RKO (cell line): Measurements from ENCODE around the gene CADM2.
"Not testable (repeated sequence)": the region's sequence is repeated elsewhere in the genome, so short reads cannot be mapped to it uniquely, and the experiment has no call there.

Source experiments
- DNase-seq: peaks from one replicate; pipeline ENCODE4 v3.0.0-alpha.2; 2016; ENCODE audit warnings: low spot score

Gene CADM2

DNA sequence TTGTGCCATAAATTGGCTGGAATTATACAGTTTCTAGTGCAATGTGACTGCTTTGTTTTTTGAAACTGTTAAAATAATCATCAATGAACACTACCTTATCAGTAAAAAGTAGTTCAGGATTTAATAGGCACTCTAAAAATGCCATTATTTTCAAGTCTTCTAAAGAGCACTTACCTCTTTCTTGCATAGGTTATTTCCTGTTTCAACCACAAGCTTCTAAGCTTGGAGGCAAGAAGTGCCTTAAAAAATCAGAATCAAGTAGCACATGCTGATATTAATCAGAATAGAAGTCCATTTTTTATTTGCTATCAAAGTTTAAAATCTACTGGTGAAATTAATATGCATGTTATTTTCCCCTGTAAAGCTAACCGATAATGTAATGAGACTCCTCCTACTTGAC, 991.6 kb downstream of the CADM2 start:
- DNase-seq: no peak

DNA sequence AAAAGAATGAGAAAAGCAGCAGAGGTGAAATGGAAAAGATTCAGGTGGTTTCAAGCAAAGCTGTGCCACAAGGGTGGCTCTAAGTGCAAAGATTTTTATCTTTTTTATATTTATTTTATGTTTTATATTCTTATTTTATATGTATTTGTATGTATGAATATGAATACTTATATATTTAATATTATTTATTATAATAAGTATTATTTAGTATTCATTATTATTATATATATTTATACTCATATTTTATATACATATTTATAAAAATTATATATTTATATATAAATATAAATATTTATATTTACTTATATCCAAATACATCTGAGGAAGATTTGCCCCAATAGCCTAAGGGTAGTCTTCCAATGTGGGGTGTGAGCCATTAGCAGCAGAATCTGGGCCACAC, 1002.0 kb downstream of the CADM2 start:
- no peak for DNase-seq

DNA sequence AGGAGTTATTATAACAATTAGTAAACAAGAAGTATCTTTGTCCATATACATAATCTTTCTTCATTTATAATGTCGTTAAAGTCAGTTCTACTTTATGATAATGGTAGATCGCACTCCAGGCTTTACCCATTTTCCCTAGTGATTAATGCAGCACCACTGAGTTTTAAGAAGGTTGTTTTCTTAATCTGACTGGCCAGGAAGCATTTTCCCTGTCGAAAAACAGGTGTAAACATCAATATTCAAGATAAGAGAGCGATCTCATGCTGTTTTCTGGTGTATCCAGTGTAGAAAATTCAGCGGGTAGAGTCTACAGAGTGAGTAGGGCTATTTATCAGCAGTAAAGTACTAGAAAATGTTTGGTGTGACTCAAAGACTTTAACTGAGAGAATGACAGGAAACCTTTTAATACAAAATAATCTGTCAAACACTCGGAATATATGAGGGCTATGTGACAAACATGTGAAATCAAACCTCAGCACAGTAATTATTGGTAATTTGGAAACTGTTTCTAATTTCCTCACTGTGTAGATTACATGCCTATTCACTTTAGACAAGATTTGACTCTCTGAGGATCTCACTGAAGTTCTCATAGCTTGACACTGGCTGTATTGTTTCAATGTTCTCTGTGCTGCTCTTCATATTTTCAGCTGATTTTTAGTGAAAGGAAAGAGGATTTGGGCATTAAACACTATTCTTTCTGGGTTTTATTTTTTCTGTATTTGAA, 1019.0 kb downstream of the CADM2 start:
- no peak for DNase-seq

GRCh38 chr3:85979034-85979433, 1020.2 kb downstream of the CADM2 start:
- DNase-seq: no peak

DNA sequence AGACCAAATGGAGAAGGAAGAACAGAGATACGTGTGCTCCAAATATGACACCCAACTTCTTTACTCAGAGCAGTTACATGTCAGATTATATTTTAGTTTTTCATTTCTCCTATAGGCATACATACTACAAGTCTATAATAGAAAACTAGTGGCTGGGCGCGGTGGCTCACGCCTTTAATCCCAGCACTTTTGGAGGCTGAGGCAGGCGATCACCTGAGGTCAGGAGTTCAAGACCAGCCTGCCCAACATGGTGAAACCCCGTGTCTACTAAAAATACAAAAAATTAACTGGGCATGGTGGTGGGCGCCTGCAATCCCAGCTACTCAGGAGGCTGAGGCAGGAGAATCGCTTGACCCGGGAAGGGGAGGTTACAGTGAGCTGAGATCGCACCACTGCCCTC, 1030.8 kb downstream of the CADM2 start:
- not testable (repeated sequence) for DNase-seq

DNA sequence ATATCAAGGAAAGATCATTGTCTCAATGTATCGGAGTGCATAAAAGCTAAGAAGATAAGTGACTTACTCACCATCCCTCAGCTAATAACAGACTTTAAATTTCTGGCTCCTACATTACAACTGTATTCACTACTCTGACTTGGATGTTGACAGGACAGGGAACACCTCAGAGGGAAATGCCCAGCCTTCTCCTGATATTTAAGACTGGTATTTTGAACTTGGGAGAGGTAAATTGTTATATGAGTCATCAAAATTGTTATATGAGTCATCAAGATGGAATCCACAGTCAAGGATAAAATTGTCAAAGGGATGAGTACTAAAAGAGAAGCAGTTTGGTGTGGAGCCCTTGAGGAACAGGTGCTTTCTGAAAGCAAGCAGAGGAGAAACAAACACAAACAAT, 1070.8 kb downstream of the CADM2 start:
- peak; percentile 45 for DNase-seq

- no peak for DNase-seq
Observed at GRCh38 chr3:86037916-86038315, 1079.1 kb downstream of the CADM2 start.

DNA sequence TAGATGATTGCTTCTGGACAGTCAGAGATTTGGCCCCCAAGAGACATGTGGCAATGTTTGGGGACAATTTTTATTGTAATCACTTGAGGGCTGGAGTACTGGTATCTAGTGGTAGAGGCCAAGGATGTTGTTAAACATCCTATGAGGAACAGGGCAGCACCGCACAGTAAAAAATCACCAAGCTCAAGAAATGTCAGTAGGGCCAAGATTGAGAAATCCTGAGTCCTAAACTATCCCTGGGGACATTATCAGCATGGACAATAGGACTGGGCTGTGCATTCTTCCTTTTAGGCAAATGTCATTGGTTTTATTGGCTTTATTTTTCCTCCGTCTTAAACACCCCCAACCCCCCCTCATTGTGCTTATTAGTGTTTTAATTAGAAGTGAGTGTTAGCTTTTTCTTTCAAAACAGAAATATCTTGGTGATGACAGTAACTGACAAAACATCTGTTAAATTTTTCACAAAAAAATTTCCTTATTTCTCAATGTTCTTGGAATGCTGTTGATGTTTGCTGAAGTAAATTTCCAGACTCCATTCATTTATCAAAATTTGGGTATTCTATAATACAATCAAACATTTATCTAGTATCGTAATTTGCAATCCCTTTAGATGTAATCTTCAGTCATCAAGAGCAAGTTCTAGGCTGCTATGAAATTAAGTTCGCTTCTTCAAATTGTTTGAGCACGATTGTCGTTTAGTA, 1087.8 kb downstream of the CADM2 start:
- no peak for DNase-seq

DNA sequence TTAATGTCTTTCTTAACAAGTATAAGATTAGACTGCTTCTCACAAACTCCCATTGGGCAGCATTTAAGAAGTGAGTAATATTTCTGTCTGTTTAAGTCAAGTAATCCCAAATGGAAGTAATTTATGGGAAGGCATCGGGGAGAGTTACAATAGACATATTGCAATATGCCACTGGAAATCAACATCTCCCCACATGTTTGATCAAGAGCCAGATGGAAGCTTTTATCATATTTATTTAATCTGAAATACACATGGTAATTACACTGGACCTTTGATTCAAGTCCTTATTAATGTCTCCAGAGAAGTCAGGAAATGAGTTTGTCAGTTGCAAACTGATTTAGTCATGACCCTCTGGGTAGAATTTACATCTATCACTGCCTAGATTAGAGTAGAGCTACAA, 1088.4 kb downstream of the CADM2 start:
- DNase-seq: no peak

DNA sequence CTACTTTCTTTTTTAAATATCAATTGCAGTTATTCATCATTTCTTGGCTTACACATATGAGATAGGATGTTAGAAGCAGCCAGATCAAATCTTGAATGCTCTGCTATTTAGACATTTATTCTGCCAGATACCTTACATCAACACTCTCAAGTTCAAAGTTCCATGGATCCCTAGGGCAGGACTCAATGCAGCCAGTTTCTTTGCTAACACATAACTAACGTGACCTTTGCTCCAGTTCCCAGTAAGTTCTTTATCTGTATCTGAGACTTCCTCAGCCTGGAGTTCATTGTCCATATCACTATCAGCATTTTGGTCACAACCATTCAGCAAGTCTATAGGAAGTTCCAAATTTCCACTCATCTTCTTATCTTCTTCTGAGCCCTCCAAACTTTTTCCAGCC, 1092.3 kb downstream of the CADM2 start:
- no peak for DNase-seq

- DNase-seq: no peak
Observed at GRCh38 chr3:86056032-86056431, 1097.2 kb downstream of the CADM2 start.

DNA sequence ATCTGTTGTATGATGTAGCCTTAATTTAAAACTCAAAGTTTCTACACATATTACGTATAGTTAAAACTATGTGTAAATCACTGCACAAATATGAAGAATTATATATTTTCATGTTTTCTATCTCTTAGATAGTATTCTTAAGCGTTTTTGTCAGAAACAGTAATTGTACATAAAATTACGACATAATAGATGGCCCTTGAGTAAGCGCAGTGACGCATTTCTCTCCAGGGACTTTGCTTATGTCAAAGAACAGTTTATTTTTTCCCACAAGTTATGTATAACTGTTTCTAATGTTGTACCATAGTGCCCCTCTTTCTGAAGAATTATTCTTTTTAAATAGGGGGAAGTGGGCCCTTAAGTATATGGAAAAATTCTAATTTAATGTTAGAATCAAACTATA, 1098.2 kb downstream of the CADM2 start:
- no peak for DNase-seq

GRCh38 chr3:86073799-86074198, 1115.0 kb downstream of the CADM2 start:
- DNase-seq: no peak

DNA sequence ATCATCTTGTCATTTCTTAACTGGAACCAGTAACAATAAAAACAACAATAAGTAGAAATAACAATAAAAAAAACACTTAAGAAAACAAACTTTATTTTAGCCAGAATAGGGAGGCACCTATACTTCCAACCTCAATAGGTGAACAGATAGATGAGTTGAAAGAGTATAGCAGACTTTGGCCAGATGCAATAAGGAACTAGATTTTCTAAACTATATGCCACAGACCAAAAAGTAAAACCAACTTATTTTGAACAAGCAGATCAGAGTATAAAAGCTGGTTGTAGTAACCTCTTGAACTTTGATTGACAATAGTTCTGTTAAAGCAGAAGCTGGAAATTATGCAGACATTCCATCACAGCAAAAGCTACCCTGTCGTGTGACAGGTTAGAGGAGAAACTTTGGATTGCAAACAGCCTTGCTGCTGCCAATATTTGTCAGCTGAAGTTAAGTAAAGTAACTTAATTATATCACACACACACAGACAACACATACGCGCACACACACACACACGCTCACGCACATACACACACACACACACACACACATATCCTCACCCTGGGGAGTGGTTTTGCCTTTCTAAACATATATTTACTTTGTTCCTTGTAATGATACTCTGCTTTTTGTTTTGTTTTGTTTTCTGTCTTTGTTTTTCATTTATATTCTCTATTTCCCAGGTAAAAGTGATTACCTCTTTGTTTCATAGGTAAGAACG, 1128.5 kb downstream of the CADM2 start:
- DNase-seq: no peak

- no peak for DNase-seq
Observed at GRCh38 chr3:86104154-86104553, 1145.4 kb downstream of the CADM2 start.

- DNase-seq: no peak
Observed at GRCh38 chr3:86109434-86109833, 1150.6 kb downstream of the CADM2 start.
